Measurements from ENCODE around the gene MMP1.

- no peak for TF ChIP-seq EGR1 (IDR thresholded peaks at IDR 0.05)
- no peak for TF ChIP-seq RAD21 (IDR thresholded peaks at IDR 0.05; ENCODE audit: low read depth)
- TF ChIP-seq REST (IDR thresholded peaks at IDR 0.05; ENCODE audit: low read depth) = no peak
- TF ChIP-seq YY1 (IDR thresholded peaks at IDR 0.05; ENCODE audit: low read depth) = no peak
- TF ChIP-seq TAF1 (IDR thresholded peaks at IDR 0.05; ENCODE audit: low read depth) = no peak
- TF ChIP-seq MAX (IDR thresholded peaks at IDR 0.05) = no peak
- no peak for TF ChIP-seq NFIC (IDR thresholded peaks at IDR 0.05)
- TF ChIP-seq CEBPB (IDR thresholded peaks at IDR 0.05) = no peak
- TF ChIP-seq FOXM1 (IDR thresholded peaks at IDR 0.05; ENCODE audit: borderline replicate concordance, low read depth) = no peak
- no peak for TF ChIP-seq EP300 (IDR thresholded peaks at IDR 0.05; ENCODE audit: borderline replicate concordance)
- no peak for TF ChIP-seq TEAD4 (IDR thresholded peaks at IDR 0.05)
- TF ChIP-seq ZBTB7A (IDR thresholded peaks at IDR 0.05; ENCODE audit: low read depth) = no peak
- no peak for TF ChIP-seq CREB1 (IDR thresholded peaks at IDR 0.05; ENCODE audit: low read depth)
- TF ChIP-seq USF1 (IDR thresholded peaks at IDR 0.05) = no peak
These were observed 46.3 kb downstream of the MMP1 start for GRCh38 chr11:102751673-102752072.
